Measurements from ENCODE around the gene RPL13.
A peak's percentile ranks its signal among the peaks of the same experiment; 100 is the strongest.

RPL13 gene

GRCh38 chr16:89561884-89562599 lies 1.6 kb downstream of the RPL13 start:
- TF ChIP-seq CTCF (IDR thresholded peaks at IDR 0.05), result no peak
- Mint-ChIP-seq H3K9me3 (no peaks in the 10 kb centered on the region), H3K27me3 (ENCODE audit: low read depth, poor library complexity) (peaks cover 5% of the 10 kb centered on the region), H3K4me1 (peaks cover 61% of the 10 kb centered on the region), H3K36me3 (ENCODE audit: low read depth) (peaks cover 31% of the 10 kb centered on the region), H3K4me3 (peak overlapping the region; percentile 87), H3K27ac (peak overlapping the region; percentile 96)
- DNase-seq, result no peak

- no peak for TF ChIP-seq CTCF (IDR thresholded peaks at IDR 0.05)
- peak overlapping the region; percentile 96 for H3K27ac Mint-ChIP-seq
- H3K36me3 Mint-ChIP-seq (ENCODE audit: low read depth), result peaks cover 24% of the 10 kb centered on the region
- peaks cover 59% of the 10 kb centered on the region for H3K4me1 Mint-ChIP-seq
- peak overlapping the region; percentile 87 for H3K4me3 Mint-ChIP-seq
- H3K27me3 Mint-ChIP-seq (ENCODE audit: low read depth, poor library complexity), result peaks cover 5% of the 10 kb centered on the region
- H3K9me3 Mint-ChIP-seq, result no peaks in the 10 kb centered on the region
- DNase-seq, result no peak
These were observed 2.5 kb downstream of the RPL13 start for GRCh38 chr16:89562939-89563338.

GRCh38 chr16:89563639-89564392 lies 3.3 kb downstream of the RPL13 start:
- Mint-ChIP-seq H3K36me3 (ENCODE audit: low read depth) (peaks cover 24% of the 10 kb centered on the region), H3K4me1 (peaks cover 59% of the 10 kb centered on the region), H3K4me3 (peak overlapping the region; percentile 56), H3K27me3 (ENCODE audit: low read depth, poor library complexity) (peaks cover 5% of the 10 kb centered on the region), H3K9me3 (no peaks in the 10 kb centered on the region), H3K27ac (peak overlapping the region; percentile 79)
- TF ChIP-seq CTCF (IDR thresholded peaks at IDR 0.05), result no peak
- DNase-seq, result no peak

- Mint-ChIP-seq H3K27ac (peak overlapping the region; percentile 93), H3K4me3 (peak overlapping the region; percentile 56), H3K36me3 (ENCODE audit: low read depth) (peaks cover 24% of the 10 kb centered on the region), H3K9me3 (no peaks in the 10 kb centered on the region), H3K4me1 (peaks cover 55% of the 10 kb centered on the region), H3K27me3 (ENCODE audit: low read depth, poor library complexity) (peaks cover 8% of the 10 kb centered on the region)
- DNase-seq, result no peak
- no peak for TF ChIP-seq CTCF (IDR thresholded peaks at IDR 0.05)
These were observed 4.2 kb downstream of the RPL13 start for GRCh38 chr16:89564476-89565255.

- Mint-ChIP-seq H3K27me3 (ENCODE audit: low read depth, poor library complexity) (peaks cover 8% of the 10 kb centered on the region), H3K27ac (peak overlapping the region; percentile 93), H3K36me3 (ENCODE audit: low read depth) (peaks cover 24% of the 10 kb centered on the region), H3K4me1 (peaks cover 52% of the 10 kb centered on the region), H3K4me3 (peak overlapping the region; percentile 36), H3K9me3 (no peaks in the 10 kb centered on the region)
- TF ChIP-seq CTCF (IDR thresholded peaks at IDR 0.05), result no peak
- no peak for DNase-seq
These were observed 4.7 kb downstream of the RPL13 start for GRCh38 chr16:89565256-89565505.

Measured in nephron progenitor cell (in vitro differentiated cells).